B cell (primary cell): ENCODE measurements around the gene PEAK1. TPM values are rescaled to one million over a fixed set of nuclear protein-coding genes. Genes with fewer than 3 reads are reported as not detected.

Source experiments
- ATAC-seq: fragments of 200-7000 bp; cut with Tn5 transposase; one replicate; pipeline ENCODE4 v1.10.0; 2021; ENCODE audit warnings: low read depth, mild to moderate bottlenecking, moderate number of reproducible peaks, moderate library complexity
- CTCF ChIA-PET: fragments of 350-600 bp; sonication (Branson Sonifier 250); formaldehyde crosslinking; loops from one replicate; lab custom pipeline; 2021; ENCODE audit warnings: antibody characterized with exemption, inconsistent platforms; lab: Charles Lee
- POLR2A ChIA-PET: fragments of 350-600 bp; sonication (Branson Sonifier 250); formaldehyde crosslinking; loops from one replicate; lab custom pipeline; 2021; ENCODE audit warnings: antibody characterized with exemption; lab: Charles Lee
- DNase-seq: peaks from one replicate; pipeline ENCODE4 v3.0.0; 2013
- H2AFZ ChIP-seq: 2 replicates; pipeline ENCODE4 v1.6.1; 2012; ENCODE audit warnings: mild to moderate bottlenecking, low read depth, low read length; ENCODE audit not compliant: insufficient read depth, poor library complexity, severe bottlenecking
- H3K27ac ChIP-seq, 2 donors: 1 replicate in 1 of 2; 2 replicates in 1 of 2; pipeline ENCODE4 v1.5.1; 2012 to 2013; ENCODE audit warnings: low read length in 2 of 2, mild to moderate bottlenecking in 2 of 2, moderate library complexity in 1 of 2
- H3K27me3 ChIP-seq, 4 experiments: fragments of 200-600 bp in 1 of 4; sonication (generic) in 1 of 4; replicated peaks in 1 of 4; 1 replicate in 2 of 4; 2 replicates in 2 of 4; pipeline versions ENCODE4 v1.6.1 to v1.7.0; 2013 to 2016; ENCODE audit warnings: low read length in 3 of 4, mild to moderate bottlenecking in 2 of 4, mixed read lengths in 1 of 4, moderate library complexity in 1 of 4; ENCODE audit not compliant: insufficient read depth in 4 of 4, control insufficient read depth in 3 of 4; ENCODE audit errors: control extremely low read depth in 1 of 4
- H3K36me3 ChIP-seq, 2 experiments: replicated peaks in 1 of 2; 1 replicate in 1 of 2; 2 replicates in 1 of 2; pipeline versions ENCODE4 v1.6.1 to v1.7.1; 2013; ENCODE audit warnings: low read length in 1 of 2; ENCODE audit not compliant: insufficient read depth in 2 of 2, control insufficient read depth in 1 of 2; ENCODE audit errors: control extremely low read depth in 1 of 2, extremely low read depth in 1 of 2
- H3K4me1 ChIP-seq, 2 donors: fragments of 200-600 bp in 1 of 2; sonication (generic) in 1 of 2; 1 replicate in 1 of 2; 2 replicates in 1 of 2; pipeline versions ENCODE4 v1.5.1 to v1.6.1; 2013 to 2017; ENCODE audit warnings: low read length in 2 of 2; ENCODE audit not compliant: control insufficient read depth in 2 of 2, insufficient read depth in 2 of 2
- H3K4me2 ChIP-seq: replicated peaks from 2 replicates; pipeline ENCODE3; 2012; ENCODE audit warnings: mild to moderate bottlenecking, low read depth, low read length; ENCODE audit not compliant: poor library complexity, severe bottlenecking
- H3K4me3 ChIP-seq, 5 experiments: fragments of 200-600 bp in 1 of 5; sonication (generic) in 1 of 5; 1 replicate in 3 of 5; 2 replicates in 2 of 5; pipeline versions ENCODE4 v1.5.1 to v1.7.0; 2011 to 2016; ENCODE audit warnings: low read length in 4 of 5, mild to moderate bottlenecking in 4 of 5, low read depth in 2 of 5, control low read depth in 1 of 5, moderate library complexity in 1 of 5; ENCODE audit not compliant: insufficient read depth in 1 of 5; ENCODE audit errors: control extremely low read depth in 1 of 5, extremely low read depth in 1 of 5
- H3K79me2 ChIP-seq: fragments of 200-600 bp; sonication (generic); one replicate; pipeline ENCODE4 v1.6.0; 2016; ENCODE audit warnings: low read length; ENCODE audit not compliant: control insufficient read depth, insufficient read depth
- H3K9ac ChIP-seq: fragments of 200-600 bp; sonication (generic); 2 replicates; pipeline ENCODE4 v1.6.1; 2017; ENCODE audit warnings: mild to moderate bottlenecking, low read length, moderate library complexity
- H3K9me3 ChIP-seq, 3 donors: one replicate each; pipeline versions ENCODE4 v1.6.1 to v1.7.1; 2013; ENCODE audit warnings: low read length in 2 of 3; ENCODE audit not compliant: control insufficient read depth in 2 of 3, insufficient read depth in 1 of 3; ENCODE audit errors: control extremely low read depth in 1 of 3
- H4K20me1 ChIP-seq: 2 replicates; pipeline ENCODE4 v1.6.0; 2012; ENCODE audit warnings: mild to moderate bottlenecking, low read length; ENCODE audit not compliant: insufficient read depth, control insufficient read depth, poor library complexity, severe bottlenecking
- H3K27ac Mint-ChIP-seq: one replicate; pipeline ENCODE4 v1.8.0; 2021; ENCODE audit warnings: mixed read lengths
- H3K27me3 Mint-ChIP-seq: one replicate; pipeline ENCODE4 v1.8.0; 2021; ENCODE audit warnings: mixed read lengths
- H3K4me1 Mint-ChIP-seq: one replicate; pipeline ENCODE4 v1.8.0; 2021; ENCODE audit warnings: mixed read lengths
- H3K4me3 Mint-ChIP-seq: one replicate; pipeline ENCODE4 v1.8.0; 2021; ENCODE audit warnings: mixed read lengths
- H3K9me3 Mint-ChIP-seq: one replicate; pipeline ENCODE4 v1.8.0; 2022; ENCODE audit warnings: mixed read lengths; ENCODE audit not compliant: insufficient read depth
- CTCF ChIP-seq: fragments of 200-600 bp; IDR thresholded peaks from one replicate; pipeline ENCODE4 v1.8.0; 2022; ENCODE audit warnings: antibody characterized with exemption, mild to moderate bottlenecking
- EZH2 ChIP-seq: IDR thresholded peaks from 2 replicates; pipeline ENCODE4 v1.6.1; 2012; ENCODE audit warnings: borderline replicate concordance, low read depth, mild to moderate bottlenecking, moderate library complexity, low read length; ENCODE audit not compliant: insufficient read depth, poor library complexity, severe bottlenecking
- WGBS: methylation state at CpG from one replicate; pipeline ENCODE4 v1.1.5; 2013; ENCODE audit warnings: missing lambda C conversion rate; ENCODE audit not compliant: insufficient coverage; 5-methylcytosine and 5-hydroxymethylcytosine counted together
- intact Hi-C: fragments of 100-400 bp; cut with micrococcal nuclease; formaldehyde crosslinking; loops from one replicate; pipeline ENCODE4 v1.10.0; 2022
- polyA plus RNA-seq: library from polyadenylated mRNA; depleted of rRNA; stranded (reverse); fragments of >200 nt; gene quantifications from 2 replicates; pipeline ENCODE4 v1.2.3, GENCODE V29; 2012
- total RNA-seq, 2 donors: library from RNA; stranded (reverse); fragments of 120-200 nt in 1 of 2; gene quantifications; 1 replicate in 1 of 2; 2 replicates in 1 of 2; pipeline versions ENCODE4 v1.2.3 to v1.2.4, GENCODE V29; 2013 to 2022

The PEAK1 gene
- total and polyA plus RNA-seq, 2 donors (not counting 1 experiment from before 2014, with no cell fraction given): 13.4 to 38.0 TPM

GRCh38 chr15:77455696-77456321 is 35.9 kb upstream of the PEAK1 start:
- no peak for TF ChIP-seq CTCF
- no peak for TF ChIP-seq EZH2
- ATAC-seq: no peak
- Histone ChIP-seq H3K4me2 (no peak overlapping the region), H3K27me3 (no peaks in the 10 kb centered on the region), H3K79me2 (peaks cover 9% of the 10 kb centered on the region), H4K20me1 (peaks cover 21% of the 10 kb centered on the region), H3K27ac (no peak overlapping the region), H2AFZ (no peak overlapping the region), H3K4me1 (peaks cover 8 to 9% of the 10 kb centered on the region in 2 donors), H3K4me3 (no peak overlapping the region), H3K9me3 (no peaks in the 10 kb centered on the region), H3K9ac (no peak overlapping the region), H3K36me3 (peaks cover 0 to 28% of the 10 kb centered on the region in 2 experiments)
- DNase-seq: no peak
- Mint-ChIP-seq H3K4me1 (peaks cover 25% of the 10 kb centered on the region), H3K4me3 (no peak overlapping the region), H3K27ac (no peak overlapping the region), H3K9me3 (no peaks in the 10 kb centered on the region), H3K27me3 (no peaks in the 10 kb centered on the region)
- intact Hi-C loops: no loop called here
- POLR2A ChIA-PET: no interaction called here
- CTCF ChIA-PET: no interaction called here
- 83% methylated on average over 2 of the region's 3 CpGs for WGBS

- H3K4me2 ChIP-seq: no peak overlapping the region
- H3K9ac ChIP-seq: no peak overlapping the region
- DNase-seq (no peak), ATAC-seq (no peak)
- Mint-ChIP-seq H3K9me3 (no peaks in the 10 kb centered on the region), H3K4me3 (no peak overlapping the region), H3K27me3 (no peaks in the 10 kb centered on the region), H3K4me1 (peaks cover 25% of the 10 kb centered on the region), H3K27ac (no peak overlapping the region)
- peaks cover 0 to 21% of the 10 kb centered on the region in 2 experiments for H3K36me3 ChIP-seq
- H3K27me3 ChIP-seq: no peaks in the 10 kb centered on the region
- intact Hi-C loops: no loop called here
- no peak overlapping the region for H3K27ac ChIP-seq
- H4K20me1 ChIP-seq: peaks cover 21% of the 10 kb centered on the region
- H3K9me3 ChIP-seq: no peaks in the 10 kb centered on the region
- POLR2A ChIA-PET: no interaction called here
- no peak overlapping the region for H3K4me3 ChIP-seq
- H2AFZ ChIP-seq: no peak overlapping the region
- CTCF ChIA-PET: interaction anchor here (0.9 kb wide), 1 partner anchor 9 kb away, joined by 3 read pairs; no protein-coding TSS in a partner anchor
- no peak for TF ChIP-seq CTCF
- TF ChIP-seq EZH2: no peak
- H3K79me2 ChIP-seq: peaks cover 9% of the 10 kb centered on the region
- peaks cover 8 to 9% of the 10 kb centered on the region in 2 donors for H3K4me1 ChIP-seq
Observed at GRCh38 chr15:77454951-77455350, 35.0 kb upstream of the PEAK1 start.
